ENCODE results near the gene ATG7. TPM values are rescaled to one million over a fixed set of nuclear protein-coding genes. Genes with fewer than 3 reads are reported as not detected.
"Not testable (repeated sequence)": the region's sequence is repeated elsewhere in the genome, so short reads cannot be mapped to it uniquely, and the experiment has no call there.

Gene ATG7
- total and polyA plus RNA-seq, 11 donors, result 4.4 to 45.1 (median 14.4) TPM

DNA sequence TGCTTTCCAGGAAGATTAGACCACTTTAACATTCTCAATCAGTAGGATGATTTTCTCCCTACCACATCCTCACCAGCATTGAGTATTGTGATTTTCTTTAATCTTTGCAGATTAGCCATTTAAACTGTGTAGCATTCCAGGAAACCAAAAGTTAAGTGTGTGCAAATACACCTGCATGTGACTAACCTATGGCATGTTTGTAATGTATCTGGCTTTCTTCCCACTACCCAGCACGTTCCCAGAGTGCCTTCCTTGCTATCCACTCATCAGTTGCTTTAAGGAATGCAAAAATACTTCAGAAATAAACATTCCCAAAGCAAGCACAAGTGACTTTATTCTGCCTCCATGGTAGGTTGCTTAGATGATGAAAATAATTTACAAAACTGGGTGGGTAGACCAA lies 74.2 kb downstream of the ATG7 start:
- DNase-seq (no peak), ATAC-seq (no peak)
- H3K4me1 ChIP-seq, result no peaks in the 10 kb centered on the region
- no peak overlapping the region for H3K4me3 ChIP-seq
- H3K27me3 ChIP-seq, result no peaks in the 10 kb centered on the region
- 82 to 100% (median 92%) methylated on average over 1 of the region's 1 CpG for WGBS, 4 donors
- H3K36me3 ChIP-seq, result peaks cover 0 to 87% (median 67%) of the 10 kb centered on the region in 9 donors
- H3K27ac ChIP-seq, result no peak overlapping the region
- intact Hi-C loops (cut with DNase I), result no loop called here
- no peak for TF ChIP-seq POLR2A (IDR thresholded peaks at IDR 0.05)
- TF ChIP-seq, protein P1, sequence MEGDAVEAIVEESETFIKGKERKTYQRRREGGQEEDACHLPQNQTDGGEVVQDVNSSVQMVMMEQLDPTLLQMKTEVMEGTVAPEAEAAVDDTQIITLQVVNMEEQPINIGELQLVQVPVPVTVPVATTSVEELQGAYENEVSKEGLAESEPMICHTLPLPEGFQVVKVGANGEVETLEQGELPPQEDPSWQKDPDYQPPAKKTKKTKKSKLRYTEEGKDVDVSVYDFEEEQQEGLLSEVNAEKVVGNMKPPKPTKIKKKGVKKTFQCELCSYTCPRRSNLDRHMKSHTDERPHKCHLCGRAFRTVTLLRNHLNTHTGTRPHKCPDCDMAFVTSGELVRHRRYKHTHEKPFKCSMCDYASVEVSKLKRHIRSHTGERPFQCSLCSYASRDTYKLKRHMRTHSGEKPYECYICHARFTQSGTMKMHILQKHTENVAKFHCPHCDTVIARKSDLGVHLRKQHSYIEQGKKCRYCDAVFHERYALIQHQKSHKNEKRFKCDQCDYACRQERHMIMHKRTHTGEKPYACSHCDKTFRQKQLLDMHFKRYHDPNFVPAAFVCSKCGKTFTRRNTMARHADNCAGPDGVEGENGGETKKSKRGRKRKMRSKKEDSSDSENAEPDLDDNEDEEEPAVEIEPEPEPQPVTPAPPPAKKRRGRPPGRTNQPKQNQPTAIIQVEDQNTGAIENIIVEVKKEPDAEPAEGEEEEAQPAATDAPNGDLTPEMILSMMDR (IDR thresholded peaks at IDR 0.05), result no peak
- H3K9me3 ChIP-seq, result no peaks in the 10 kb centered on the region

DNA sequence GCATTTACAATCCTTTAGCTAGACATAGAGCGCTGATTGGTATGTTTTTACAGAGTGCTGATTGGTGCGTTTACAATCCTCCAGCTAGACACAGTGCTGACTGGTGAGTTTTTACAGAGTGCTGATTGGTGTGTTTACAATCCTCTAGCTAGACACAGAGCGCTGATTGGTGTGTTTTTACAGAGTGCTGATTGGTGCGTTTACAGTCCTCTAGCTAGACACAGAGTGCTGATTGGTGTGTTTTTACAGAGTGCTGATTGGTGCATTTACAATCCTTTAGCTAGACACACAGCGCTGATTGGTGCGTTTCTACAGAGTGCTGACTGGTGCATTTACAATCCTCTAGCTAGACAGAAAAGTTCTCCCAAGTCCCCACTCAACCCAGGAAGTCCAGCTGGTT lies 76.7 kb downstream of the ATG7 start:
- H3K9me3 ChIP-seq; H3K4me1 ChIP-seq; H3K27ac ChIP-seq; DNase-seq; intact Hi-C loops (cut with DNase I); ATAC-seq; H3K27me3 ChIP-seq; H3K4me3 ChIP-seq: not testable (repeated sequence)
- H3K36me3 ChIP-seq, result peaks cover 0 to 78% (median 49%) of the 10 kb centered on the region in 9 donors
- WGBS, 4 donors, result 96 to 99% (median 99%) methylated on average over 6 of the region's 6 CpGs

DNA sequence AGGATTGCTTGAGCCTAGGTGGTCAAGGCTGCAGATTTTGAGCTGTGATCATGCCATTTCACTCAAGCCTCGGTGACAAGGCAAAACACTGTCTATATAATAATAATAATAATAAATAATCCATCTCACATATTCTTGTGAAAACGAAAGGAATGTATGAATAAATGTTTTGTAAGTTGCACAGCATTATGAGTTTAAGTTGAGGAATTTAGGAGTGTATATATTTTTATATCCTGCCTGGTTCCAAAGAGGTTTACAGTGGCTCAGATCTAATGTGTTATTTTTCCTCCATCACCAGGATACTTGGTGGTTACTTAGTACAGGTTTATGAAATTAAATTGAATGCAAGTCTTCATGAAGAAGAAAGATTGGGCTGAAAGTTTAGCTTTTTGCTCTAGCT lies 77.2 kb downstream of the ATG7 start:
- DNase-seq, result no peak
- no peak overlapping the region for H3K27ac ChIP-seq
- ATAC-seq, result no peak
- WGBS, 4 donors, result 91 to 96% (median 94%) methylated on average over 2 of the region's 2 CpGs
- H3K36me3 ChIP-seq, result peaks cover 0 to 76% (median 44%) of the 10 kb centered on the region in 9 donors
- no peaks in the 10 kb centered on the region for H3K27me3 ChIP-seq
- no peak overlapping the region for H3K4me3 ChIP-seq
- no peaks in the 10 kb centered on the region for H3K9me3 ChIP-seq
- no peaks in the 10 kb centered on the region for H3K4me1 ChIP-seq
- no peak for TF ChIP-seq POLR2A (IDR thresholded peaks at IDR 0.05)
- TF ChIP-seq, protein P1 (IDR thresholded peaks at IDR 0.05), result no peak
- intact Hi-C loops (cut with DNase I), result no loop called here

DNA sequence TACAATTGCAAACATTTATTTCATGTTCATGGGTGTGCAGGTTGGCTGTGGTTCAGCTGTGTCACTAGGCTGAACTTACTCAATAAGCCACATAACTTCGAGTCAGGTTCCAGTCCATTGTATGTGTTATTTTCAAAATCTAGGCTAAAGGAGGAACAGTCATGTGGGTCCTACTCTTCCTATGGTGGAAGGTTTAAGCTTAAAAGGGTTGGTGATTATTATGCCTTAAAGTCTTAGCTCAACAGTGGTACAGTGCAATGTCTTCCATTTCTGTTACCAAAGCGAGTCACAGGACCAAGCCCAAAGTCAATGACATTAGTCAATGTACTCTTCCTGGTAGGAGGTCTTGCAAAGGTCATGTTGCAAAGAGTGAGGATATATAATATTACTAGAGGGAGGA lies 78.2 kb downstream of the ATG7 start:
- DNase-seq (no peak), ATAC-seq (no peak)
- no peaks in the 10 kb centered on the region for H3K9me3 ChIP-seq
- no peaks in the 10 kb centered on the region for H3K27me3 ChIP-seq
- 89 to 96% (median 95%) methylated on average over 2 of the region's 2 CpGs for WGBS, 4 donors
- no peak overlapping the region for H3K4me3 ChIP-seq
- H3K36me3 ChIP-seq, result peaks cover 0 to 69% (median 44%) of the 10 kb centered on the region in 9 donors
- H3K4me1 ChIP-seq, result no peaks in the 10 kb centered on the region
- no peak overlapping the region for H3K27ac ChIP-seq
- TF ChIP-seq, protein P1 (IDR thresholded peaks at IDR 0.05), result no peak
- TF ChIP-seq POLR2A (IDR thresholded peaks at IDR 0.05), result no peak
- intact Hi-C loops (cut with DNase I), result no loop called here

DNA sequence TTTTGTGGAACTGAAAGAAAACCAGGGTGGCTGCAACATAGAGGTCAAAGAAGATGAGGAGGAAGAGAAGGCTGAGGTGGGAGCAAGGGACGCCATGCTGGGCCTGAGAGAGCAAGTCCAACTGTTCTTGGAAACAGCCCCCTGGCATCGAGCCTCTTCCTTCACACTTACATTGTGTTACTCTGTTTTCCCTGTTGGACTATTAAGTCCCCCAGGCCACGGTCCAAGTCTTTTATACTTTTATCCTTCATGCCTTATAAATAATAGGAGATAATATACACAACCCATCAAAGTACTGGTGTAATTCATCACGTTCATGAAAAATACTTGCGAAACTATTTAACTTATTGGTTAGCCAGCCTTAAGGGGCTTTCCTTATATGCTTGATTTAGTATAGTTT lies 79.3 kb downstream of the ATG7 start:
- H3K9me3 ChIP-seq, result no peaks in the 10 kb centered on the region
- H3K4me1 ChIP-seq, result no peaks in the 10 kb centered on the region
- DNase-seq, result no peak
- no peak for ATAC-seq
- no peak overlapping the region for H3K27ac ChIP-seq
- WGBS, 4 donors, result 94 to 95% (median 94%) methylated on average over 5 of the region's 5 CpGs
- intact Hi-C loops (cut with DNase I), result no loop called here
- H3K27me3 ChIP-seq, result no peaks in the 10 kb centered on the region
- TF ChIP-seq, protein P1 (IDR thresholded peaks at IDR 0.05), result no peak
- TF ChIP-seq POLR2A (IDR thresholded peaks at IDR 0.05), result no peak
- H3K4me3 ChIP-seq, result no peak overlapping the region
- peaks cover 0 to 63% (median 36%) of the 10 kb centered on the region in 9 donors for H3K36me3 ChIP-seq

Data from heart left ventricle (tissue), 16 donors.